ENCODE measurements around the gene MORN5.

MORN5 gene

DNA sequence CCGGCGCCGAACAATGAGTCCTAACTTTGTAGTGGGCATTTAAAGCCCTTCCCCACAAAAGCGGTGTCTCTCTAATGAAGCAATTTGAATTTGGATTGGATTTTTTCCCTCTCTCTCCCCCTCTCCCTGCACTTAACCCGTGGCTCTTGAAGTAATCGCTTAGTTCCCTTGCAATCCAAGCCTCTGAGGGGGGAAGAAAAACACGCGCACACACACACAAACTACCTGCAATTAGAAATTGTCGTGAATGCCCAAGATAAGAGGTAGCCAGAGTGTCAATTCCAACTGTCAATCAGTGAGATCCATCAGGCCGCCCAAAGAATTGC, 67.8 kb downstream of the MORN5 start:
- Histone ChIP-seq H3K4me3 (ENCODE audit: low read length) (peak overlapping the region; percentile 15; the same call in 1 of the 2 replicates), H3K4me1 (ENCODE audit: insufficient read depth, low read length) (peaks cover 16% of the 10 kb centered on the region), H3K9ac (ENCODE audit: low read depth, low read length) (no peak overlapping the region), H3K27ac (ENCODE audit: low read depth, low read length) (no peak overlapping the region), H3K9me3 (ENCODE audit: insufficient read depth, low read depth, low read length) (no peaks in the 10 kb centered on the region), H3K27me3 (ENCODE audit: insufficient read depth, low read length) (peaks cover 99% of the 10 kb centered on the region), H3K36me3 (ENCODE audit: insufficient read depth, low read length) (no peaks in the 10 kb centered on the region)
- WGBS, result 0% methylated on average over 7 of the region's 10 CpGs

DNA sequence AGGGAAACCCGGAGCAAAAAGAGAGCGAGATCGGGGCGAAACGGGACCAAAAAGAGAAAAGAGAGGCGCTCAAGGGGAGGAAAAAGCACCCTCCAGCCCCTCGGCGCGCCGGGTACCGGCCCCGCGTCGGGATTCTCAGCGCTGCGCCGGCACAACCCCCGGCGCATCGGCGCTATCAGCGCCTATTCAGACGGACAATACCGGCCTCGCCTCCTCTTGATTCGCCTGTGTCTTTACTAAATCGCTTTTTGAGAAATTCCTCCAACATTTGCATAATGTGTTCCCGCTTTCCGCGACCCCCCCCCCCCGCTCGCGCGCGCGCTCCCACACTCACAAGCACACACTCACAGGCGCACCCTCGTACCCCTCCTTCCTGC, 68.5 kb downstream of the MORN5 start:
- WGBS, result under 1% methylated on average over 38 of the region's 38 CpGs
- H3K4me1 ChIP-seq (ENCODE audit: insufficient read depth, low read length), result peaks cover 22% of the 10 kb centered on the region
- no peaks in the 10 kb centered on the region for H3K36me3 ChIP-seq (ENCODE audit: insufficient read depth, low read length)
- H3K27me3 ChIP-seq (ENCODE audit: insufficient read depth, low read length), result peaks cover 99% of the 10 kb centered on the region
- H3K9ac ChIP-seq (ENCODE audit: low read depth, low read length), result no peak overlapping the region
- H3K4me3 ChIP-seq (ENCODE audit: low read length), result peak overlapping the region; percentile 45
- no peak overlapping the region for H3K27ac ChIP-seq (ENCODE audit: low read depth, low read length)
- no peaks in the 10 kb centered on the region for H3K9me3 ChIP-seq (ENCODE audit: insufficient read depth, low read depth, low read length)

DNA sequence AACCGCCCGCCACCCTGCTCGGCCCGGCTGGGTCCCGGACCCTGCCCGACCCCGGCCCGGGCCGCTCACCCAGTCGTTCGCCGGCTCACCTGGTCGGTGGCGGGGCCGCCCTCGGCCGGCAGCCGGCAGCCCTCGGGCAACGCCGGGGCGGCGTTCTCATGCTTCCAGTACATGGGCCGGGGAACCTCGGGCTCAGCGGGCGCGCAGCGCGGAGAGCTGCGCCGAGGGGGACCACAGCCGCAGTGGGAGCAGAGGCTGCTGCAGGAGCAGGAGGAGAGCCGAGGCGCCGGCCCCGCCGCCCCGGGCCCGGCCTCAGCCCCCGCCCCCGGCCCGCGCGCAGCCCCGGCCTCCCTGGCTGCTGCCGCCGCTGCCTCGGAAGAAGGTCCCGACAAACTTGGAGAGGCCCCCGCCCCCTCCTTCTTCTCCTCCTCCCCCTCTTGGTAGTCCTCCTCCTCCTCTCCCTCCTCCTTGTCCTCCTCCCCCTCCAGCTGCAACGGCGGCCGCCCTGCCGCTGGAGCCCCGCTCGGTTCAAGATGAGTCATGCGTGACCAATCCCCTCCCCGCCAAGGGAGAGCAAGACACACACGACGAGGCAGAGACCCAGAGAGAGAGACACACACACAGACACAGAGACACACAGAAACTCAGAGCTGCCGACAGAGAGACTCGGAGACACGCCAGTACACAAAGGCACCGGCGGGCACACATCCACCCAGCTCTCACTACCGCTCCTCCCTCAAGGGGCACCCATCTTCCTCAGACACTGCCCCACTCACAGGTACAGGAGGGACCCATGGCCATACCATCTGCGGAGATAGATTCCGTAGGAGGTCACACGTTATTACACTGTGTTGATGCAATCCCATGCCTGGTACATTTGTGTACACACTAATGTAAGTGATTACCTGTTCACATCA, 69.1 kb downstream of the MORN5 start, which contains the start of gene LHX6:
Gene LHX6, minus strand, starts transcription at position 390 of the 917 bp plus-strand sequence. Its CDS starts 217 bp downstream, at position 173.
- Histone ChIP-seq H3K9ac (ENCODE audit: low read depth, low read length) (no peak within 1 kb of the TSS), H3K9me3 (ENCODE audit: insufficient read depth, low read depth, low read length) (no peaks in the 10 kb centered on the region), H3K4me3 (ENCODE audit: low read length) (peak within 1 kb of the TSS; percentile 45), H3K27me3 (ENCODE audit: insufficient read depth, low read length) (peaks cover 99% of the 10 kb centered on the region), H3K27ac (ENCODE audit: low read depth, low read length) (no peak within 1 kb of the TSS), H3K36me3 (ENCODE audit: insufficient read depth, low read length) (no peaks in the 10 kb centered on the region), H3K4me1 (ENCODE audit: insufficient read depth, low read length) (peaks cover 22% of the 10 kb centered on the region)
- WGBS, result 4% methylated on average over 70 of the region's 70 CpGs

DNA sequence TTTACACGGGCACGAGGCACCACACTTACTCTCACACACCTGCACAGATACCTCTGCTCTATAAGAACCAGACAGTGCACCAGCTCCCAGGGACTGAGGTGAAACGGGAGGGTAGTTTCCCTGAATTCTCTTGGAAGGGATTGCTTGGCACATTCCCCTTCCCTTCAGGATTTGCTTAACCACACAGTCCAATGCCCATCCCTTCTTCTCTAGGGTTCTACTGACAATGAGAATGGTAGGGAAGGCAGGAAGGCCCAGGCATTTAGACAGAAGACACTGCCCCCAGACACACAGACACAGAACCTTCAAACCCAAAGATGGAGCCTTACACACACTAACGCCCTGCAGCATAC, 69.8 kb downstream of the MORN5 start:
- Histone ChIP-seq H3K4me3 (ENCODE audit: low read length) (no peak overlapping the region), H3K27ac (ENCODE audit: low read depth, low read length) (no peak overlapping the region), H3K9ac (ENCODE audit: low read depth, low read length) (no peak overlapping the region), H3K36me3 (ENCODE audit: insufficient read depth, low read length) (no peaks in the 10 kb centered on the region), H3K4me1 (ENCODE audit: insufficient read depth, low read length) (peaks cover 22% of the 10 kb centered on the region), H3K27me3 (ENCODE audit: insufficient read depth, low read length) (peaks cover 98% of the 10 kb centered on the region), H3K9me3 (ENCODE audit: insufficient read depth, low read depth, low read length) (no peaks in the 10 kb centered on the region)
- 60% methylated on average over 4 of the region's 4 CpGs for WGBS

DNA sequence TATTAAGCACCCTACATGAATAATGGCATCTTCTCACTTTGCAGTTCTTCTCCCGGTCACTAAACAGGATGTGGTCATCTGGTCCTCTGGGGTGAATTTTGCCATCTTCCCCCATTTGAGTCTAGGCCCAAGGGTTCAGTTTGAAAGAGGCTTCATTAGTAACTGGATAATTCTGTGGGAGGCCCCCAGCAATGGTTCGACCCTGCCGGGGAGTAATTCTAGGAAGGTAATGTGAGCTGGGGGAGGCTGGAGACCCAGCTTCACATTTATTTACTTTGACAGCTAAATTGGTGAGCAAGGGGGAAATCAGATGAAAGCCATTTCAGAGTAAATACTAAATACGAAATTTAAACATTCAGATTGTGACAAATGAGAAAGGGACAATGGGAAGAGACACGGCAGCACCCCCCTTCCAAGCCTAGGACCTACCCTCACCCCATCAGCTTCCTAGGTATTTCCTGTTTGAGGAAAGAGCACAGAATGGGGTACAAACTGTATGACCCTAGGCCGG, 73.1 kb downstream of the MORN5 start:
- no peaks in the 10 kb centered on the region for H3K36me3 ChIP-seq (ENCODE audit: insufficient read depth, low read length)
- no peaks in the 10 kb centered on the region for H3K9me3 ChIP-seq (ENCODE audit: insufficient read depth, low read depth, low read length)
- peaks cover 10% of the 10 kb centered on the region; the same call in 1 of the 2 replicates for H3K4me1 ChIP-seq (ENCODE audit: insufficient read depth, low read length)
- peaks cover 73% of the 10 kb centered on the region for H3K27me3 ChIP-seq (ENCODE audit: insufficient read depth, low read length)
- H3K4me3 ChIP-seq (ENCODE audit: low read length), result no peak overlapping the region
- H3K9ac ChIP-seq (ENCODE audit: low read depth, low read length), result no peak overlapping the region
- no peak overlapping the region for H3K27ac ChIP-seq (ENCODE audit: low read depth, low read length)
- WGBS, result 74% methylated on average over 4 of the region's 6 CpGs

DNA sequence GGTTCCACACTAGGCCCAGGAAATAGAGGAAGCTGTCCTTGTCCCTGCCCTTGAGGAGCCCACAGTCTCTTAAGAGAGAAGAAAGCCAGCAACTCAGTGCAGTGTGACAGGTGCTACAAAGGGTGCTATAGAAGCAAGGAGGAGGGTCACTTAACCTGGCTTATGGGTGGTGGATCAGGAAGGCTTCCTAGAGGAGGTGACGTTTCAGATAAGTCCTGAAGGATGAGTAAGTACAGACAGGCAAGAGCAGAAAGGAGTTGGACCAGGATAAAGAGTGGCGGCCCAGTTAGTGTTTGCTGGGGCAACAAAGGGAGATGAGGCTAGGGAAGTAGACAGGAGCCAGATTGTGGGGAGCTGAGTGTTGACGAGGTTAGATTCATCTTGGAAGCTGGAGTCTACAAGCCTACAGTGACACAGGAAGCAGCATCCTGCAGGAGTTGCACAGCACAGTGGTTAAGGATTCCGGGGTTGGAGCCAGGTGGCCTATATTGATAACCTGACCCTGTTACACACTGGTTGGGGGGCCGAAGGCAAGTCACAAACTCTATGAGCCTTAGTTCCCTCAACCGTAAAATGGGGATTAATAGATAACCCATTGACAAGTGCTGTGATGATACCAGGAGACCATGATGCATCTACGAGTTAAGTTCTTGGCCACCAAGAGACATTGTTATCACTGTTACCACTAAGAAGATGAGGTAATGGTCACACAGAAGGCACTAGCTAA, 74.5 kb downstream of the MORN5 start:
- H3K9me3 ChIP-seq (ENCODE audit: insufficient read depth, low read depth, low read length), result no peaks in the 10 kb centered on the region
- H3K36me3 ChIP-seq (ENCODE audit: insufficient read depth, low read length), result no peaks in the 10 kb centered on the region
- H3K4me3 ChIP-seq (ENCODE audit: low read length), result no peak overlapping the region
- 93% methylated on average over 7 of the region's 7 CpGs for WGBS
- peaks cover 60% of the 10 kb centered on the region for H3K27me3 ChIP-seq (ENCODE audit: insufficient read depth, low read length)
- no peak overlapping the region for H3K27ac ChIP-seq (ENCODE audit: low read depth, low read length)
- H3K4me1 ChIP-seq (ENCODE audit: insufficient read depth, low read length), result peaks cover 8% of the 10 kb centered on the region; the same call in 1 of the 2 replicates
- H3K9ac ChIP-seq (ENCODE audit: low read depth, low read length), result no peak overlapping the region

DNA sequence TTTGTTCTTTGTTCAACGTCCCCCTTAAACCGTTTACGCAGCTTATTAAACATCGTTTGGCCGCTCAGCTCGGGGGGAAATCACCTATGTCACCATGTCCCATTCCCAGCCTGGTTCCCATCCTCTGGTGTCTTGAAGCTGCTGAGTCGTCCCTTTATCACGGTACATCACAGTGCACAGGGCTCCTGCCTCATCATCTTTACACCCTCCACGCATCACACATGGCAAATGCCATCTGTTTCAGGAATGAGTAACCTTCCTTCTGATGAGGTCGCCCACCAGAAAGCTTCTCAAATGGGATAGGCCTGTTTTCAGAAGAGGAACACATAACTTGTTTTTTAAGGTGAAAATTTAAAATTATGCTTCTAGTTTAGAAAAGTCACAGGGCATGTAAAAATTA, 77.0 kb downstream of the MORN5 start:
- Histone ChIP-seq H3K27ac (ENCODE audit: low read depth, low read length) (no peak overlapping the region), H3K9ac (ENCODE audit: low read depth, low read length) (no peak overlapping the region), H3K9me3 (ENCODE audit: insufficient read depth, low read depth, low read length) (no peaks in the 10 kb centered on the region), H3K4me3 (ENCODE audit: low read length) (no peak overlapping the region), H3K27me3 (ENCODE audit: insufficient read depth, low read length) (peaks cover 35% of the 10 kb centered on the region), H3K36me3 (ENCODE audit: insufficient read depth, low read length) (peaks cover 19% of the 10 kb centered on the region), H3K4me1 (ENCODE audit: insufficient read depth, low read length) (peaks cover 5% of the 10 kb centered on the region; the same call in 1 of the 2 replicates)
- WGBS, result 91% methylated on average over 10 of the region's 10 CpGs

DNA sequence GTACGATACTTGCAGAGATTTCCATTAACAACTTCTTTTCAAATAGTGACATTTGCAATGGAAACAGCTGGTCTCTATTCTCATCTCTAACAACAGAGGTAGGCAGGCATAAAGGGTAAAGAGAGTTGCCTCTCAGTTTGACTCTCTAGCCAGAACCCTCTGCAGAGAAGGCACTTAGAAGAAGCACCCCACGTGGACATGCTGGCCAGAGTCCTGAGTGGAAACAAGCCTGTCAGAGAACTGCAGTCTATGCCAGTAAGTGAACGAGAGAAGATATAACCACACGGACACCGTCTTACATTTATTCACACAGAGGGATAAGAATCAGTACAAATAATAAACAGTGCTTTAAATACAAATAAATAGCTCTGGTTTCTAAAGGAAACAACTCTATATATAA, 80.0 kb downstream of the MORN5 start:
- Histone ChIP-seq H3K27ac (ENCODE audit: low read depth, low read length) (no peak overlapping the region), H3K4me3 (ENCODE audit: low read length) (no peak overlapping the region), H3K9ac (ENCODE audit: low read depth, low read length) (no peak overlapping the region), H3K9me3 (ENCODE audit: insufficient read depth, low read depth, low read length) (no peaks in the 10 kb centered on the region), H3K36me3 (ENCODE audit: insufficient read depth, low read length) (peaks cover 46% of the 10 kb centered on the region), H3K4me1 (ENCODE audit: insufficient read depth, low read length) (no peaks in the 10 kb centered on the region), H3K27me3 (ENCODE audit: insufficient read depth, low read length) (peaks cover 6% of the 10 kb centered on the region; the same call in 1 of the 2 replicates)
- 93% methylated on average over 5 of the region's 5 CpGs for WGBS

DNA sequence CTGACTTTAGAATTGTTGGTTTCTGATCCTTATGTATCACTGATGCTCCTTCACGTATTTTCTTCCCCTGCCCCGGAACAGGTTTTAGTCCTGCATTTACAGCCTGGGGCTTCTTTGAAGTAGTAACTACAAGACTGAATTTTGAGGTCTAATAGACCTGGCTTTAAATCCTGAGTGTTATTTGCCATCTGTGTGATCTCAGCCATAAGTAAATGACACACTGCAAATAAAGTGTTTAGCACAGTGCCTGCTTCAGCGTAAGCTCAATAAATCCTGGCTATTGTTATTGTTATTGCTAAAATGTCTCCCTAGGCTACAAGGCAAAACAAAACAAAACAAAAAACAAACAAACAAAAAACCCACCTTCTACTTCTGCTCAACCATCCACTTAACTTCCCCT, 84.6 kb downstream of the MORN5 start:
- no peaks in the 10 kb centered on the region for H3K27me3 ChIP-seq (ENCODE audit: insufficient read depth, low read length)
- H3K9ac ChIP-seq (ENCODE audit: low read depth, low read length), result no peak overlapping the region
- H3K27ac ChIP-seq (ENCODE audit: low read depth, low read length), result no peak overlapping the region
- peaks cover 81% of the 10 kb centered on the region for H3K36me3 ChIP-seq (ENCODE audit: insufficient read depth, low read length)
- WGBS, result 100% methylated on average over 3 of the region's 3 CpGs
- no peaks in the 10 kb centered on the region for H3K4me1 ChIP-seq (ENCODE audit: insufficient read depth, low read length)
- no peaks in the 10 kb centered on the region for H3K9me3 ChIP-seq (ENCODE audit: insufficient read depth, low read depth, low read length)
- no peak overlapping the region for H3K4me3 ChIP-seq (ENCODE audit: low read length)

DNA sequence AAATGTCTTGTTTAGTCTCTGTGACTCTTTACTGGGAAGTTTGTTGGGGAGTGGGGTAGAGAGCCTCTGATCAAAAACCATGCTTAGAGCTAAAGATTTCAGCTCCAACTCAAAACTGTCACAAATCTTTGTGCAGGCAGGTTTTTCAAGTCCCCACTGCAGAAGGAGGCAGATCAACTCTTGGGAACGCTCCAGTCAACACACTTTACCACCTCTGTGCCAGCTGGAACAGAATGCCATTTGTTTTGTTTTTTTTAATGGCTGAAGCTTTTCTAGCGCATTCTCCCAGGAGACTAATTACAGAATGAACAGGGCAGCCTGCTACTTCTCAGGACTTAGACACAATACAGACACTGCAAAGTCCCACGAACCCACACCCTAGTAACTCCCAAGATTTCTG, 87.0 kb downstream of the MORN5 start:
- no peaks in the 10 kb centered on the region for H3K4me1 ChIP-seq (ENCODE audit: insufficient read depth, low read length)
- H3K27me3 ChIP-seq (ENCODE audit: insufficient read depth, low read length), result no peaks in the 10 kb centered on the region
- H3K27ac ChIP-seq (ENCODE audit: low read depth, low read length), result no peak overlapping the region
- no peak overlapping the region for H3K4me3 ChIP-seq (ENCODE audit: low read length)
- no peak overlapping the region for H3K9ac ChIP-seq (ENCODE audit: low read depth, low read length)
- no peaks in the 10 kb centered on the region for H3K9me3 ChIP-seq (ENCODE audit: insufficient read depth, low read depth, low read length)
- H3K36me3 ChIP-seq (ENCODE audit: insufficient read depth, low read length), result peaks cover 84% of the 10 kb centered on the region
- WGBS, result 99% methylated on average over 3 of the region's 3 CpGs

DNA sequence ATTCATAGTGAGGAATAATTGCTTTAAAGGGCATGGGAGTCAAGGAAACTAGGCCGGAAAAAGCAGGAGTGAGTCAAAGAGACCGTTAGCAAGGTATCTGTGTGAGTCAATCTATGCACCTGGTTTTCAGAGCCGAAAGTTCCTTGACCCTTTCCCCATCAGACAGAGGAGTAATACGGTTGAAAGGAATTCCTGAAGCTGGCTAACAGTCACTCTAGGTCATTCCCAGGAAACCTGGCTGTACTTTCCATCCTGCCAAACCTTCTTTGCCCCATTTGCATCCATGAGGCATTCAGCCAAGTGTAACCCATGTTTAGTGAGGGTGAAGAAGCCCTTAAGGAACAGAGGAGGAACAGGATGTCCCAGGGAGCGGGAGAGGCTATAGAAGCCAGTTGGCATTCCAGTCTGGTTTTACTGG, 88.7 kb downstream of the MORN5 start:
- no peak overlapping the region for H3K4me3 ChIP-seq (ENCODE audit: low read length)
- no peak overlapping the region for H3K27ac ChIP-seq (ENCODE audit: low read depth, low read length)
- 92% methylated on average over 5 of the region's 5 CpGs for WGBS
- no peaks in the 10 kb centered on the region for H3K9me3 ChIP-seq (ENCODE audit: insufficient read depth, low read depth, low read length)
- H3K36me3 ChIP-seq (ENCODE audit: insufficient read depth, low read length), result peaks cover 77% of the 10 kb centered on the region
- no peaks in the 10 kb centered on the region for H3K27me3 ChIP-seq (ENCODE audit: insufficient read depth, low read length)
- no peak overlapping the region for H3K9ac ChIP-seq (ENCODE audit: low read depth, low read length)
- H3K4me1 ChIP-seq (ENCODE audit: insufficient read depth, low read length), result peaks cover 11% of the 10 kb centered on the region

All from HUES64 (cell line).